C4-2B (cell line): ENCODE results near the gene CAMK2G.

ENCODE experiments used
- CTCF ChIP-seq: fragments of 450-650 bp; conservative IDR thresholded peaks from 2 replicates; pipeline ENCODE4 v1.5.1; 2017; ENCODE audit warnings: mild to moderate bottlenecking
- ZFX ChIP-seq: fragments of 450-650 bp; IDR thresholded peaks from 2 replicates; pipeline ENCODE4 v1.6.1; 2017

- no peak for TF ChIP-seq CTCF
- TF ChIP-seq ZFX = no peak
Measured at GRCh38 chr10:73922007-73922863, 47.9 kb upstream of the CAMK2G start.
